NT2/D1 (cell line): ENCODE results near the gene BTBD2.

ENCODE experiments used
- SUZ12 ChIP-seq: IDR thresholded peaks from 2 replicates; pipeline ENCODE4 v1.6.1; 2011; ENCODE audit not compliant: insufficient read length, insufficient read depth; ENCODE audit errors: extremely low read depth
- YY1 ChIP-seq: IDR thresholded peaks from 2 replicates; pipeline ENCODE4 v1.6.1; 2011; ENCODE audit not compliant: insufficient read length, insufficient read depth

- TF ChIP-seq SUZ12 = no peak
- no peak for TF ChIP-seq YY1
Observed at GRCh38 chr19:1953441-1954094, 61.9 kb downstream of the BTBD2 start.
